Measurements from ENCODE around the gene ABCC9.

ABCC9 gene

GRCh38 chr12:21773263-21773741 is 167.9 kb downstream of the ABCC9 start:
- peak; percentile 45 for DNase-seq

GRCh38 chr12:21771311-21771710 is 169.9 kb downstream of the ABCC9 start:
- DNase-seq: no peak

DNA sequence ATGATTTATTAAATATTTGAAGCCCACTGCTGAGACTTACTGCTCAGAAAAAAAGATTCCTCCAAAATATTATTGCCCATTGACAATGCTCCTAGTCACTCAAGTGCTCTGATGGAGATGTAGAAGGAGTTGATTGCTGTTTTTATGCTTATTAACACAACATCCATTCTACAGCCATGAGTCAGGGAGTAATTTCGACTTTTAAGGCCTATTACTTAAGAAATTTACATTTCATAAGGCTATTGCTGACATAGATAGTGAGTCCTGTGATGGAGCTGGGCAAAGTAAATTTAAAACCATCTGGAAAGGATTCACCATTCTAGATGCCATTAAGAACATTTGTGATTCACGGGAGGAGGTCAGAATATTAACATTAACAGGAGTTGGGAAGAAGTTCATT is 171.9 kb downstream of the ABCC9 start:
- DNase-seq: no peak

DNA sequence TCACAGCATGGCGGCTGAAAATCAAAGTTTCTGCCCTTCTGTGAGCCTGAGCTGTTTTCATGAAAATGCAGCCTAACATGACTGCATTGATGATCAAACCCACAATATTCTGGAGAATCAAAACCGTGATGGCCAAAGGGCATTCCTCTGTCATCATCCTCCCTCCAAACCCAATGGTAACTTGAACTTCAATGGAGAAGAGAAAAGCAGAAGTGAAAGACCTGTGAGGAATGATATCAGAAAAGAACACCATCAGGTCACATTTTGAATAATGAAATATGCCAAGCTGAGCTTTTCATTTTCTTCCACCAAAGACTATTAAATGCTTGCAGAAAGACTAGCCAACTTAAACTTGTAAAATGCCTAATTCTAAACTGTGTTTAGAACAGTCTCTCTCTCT is 174.8 kb downstream of the ABCC9 start:
- no peak for DNase-seq

DNA sequence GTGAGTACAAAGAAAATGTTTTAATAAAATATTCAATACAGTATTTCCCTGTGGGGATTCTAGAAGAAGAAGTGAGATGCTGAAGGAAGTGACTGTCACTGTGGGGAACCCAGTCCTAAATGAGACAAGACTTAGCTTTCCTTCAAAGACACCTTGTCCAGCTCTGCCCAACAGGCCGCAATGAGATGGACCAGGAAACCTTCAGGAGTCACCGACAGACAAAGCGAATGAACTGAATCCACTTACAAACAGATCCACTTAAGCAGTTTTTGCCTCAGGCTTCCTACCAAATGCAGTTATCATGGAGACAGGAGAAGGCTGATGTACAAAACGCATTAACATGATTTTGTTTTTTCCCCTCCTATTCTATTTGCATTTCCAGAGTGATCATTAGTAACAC is 176.3 kb downstream of the ABCC9 start:
- DNase-seq: no peak

- no peak for DNase-seq
Measured at GRCh38 chr12:21764065-21764464, 177.2 kb downstream of the ABCC9 start.

DNA sequence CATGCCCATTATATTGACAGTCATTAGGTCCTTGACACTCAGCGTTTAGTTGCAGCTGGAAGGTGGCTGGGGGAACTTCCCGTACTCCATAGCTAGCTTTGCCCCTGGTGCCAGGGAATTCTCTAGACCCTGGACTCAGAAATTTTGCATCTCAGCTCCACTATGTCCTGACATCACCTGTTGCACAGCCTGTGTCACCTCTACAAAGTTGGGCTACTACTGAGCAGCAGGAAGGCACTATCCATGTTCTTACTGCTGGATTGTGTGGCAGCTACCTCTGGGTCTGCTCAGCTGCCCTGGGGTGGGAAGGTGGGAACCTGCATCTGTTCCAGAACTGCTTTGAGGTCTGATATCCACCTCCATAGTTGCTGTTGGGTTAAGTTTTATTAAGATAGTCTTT is 177.7 kb downstream of the ABCC9 start:
- DNase-seq: no peak

- no peak for DNase-seq
Measured at GRCh38 chr12:21759737-21760136, 181.5 kb downstream of the ABCC9 start.

DNA sequence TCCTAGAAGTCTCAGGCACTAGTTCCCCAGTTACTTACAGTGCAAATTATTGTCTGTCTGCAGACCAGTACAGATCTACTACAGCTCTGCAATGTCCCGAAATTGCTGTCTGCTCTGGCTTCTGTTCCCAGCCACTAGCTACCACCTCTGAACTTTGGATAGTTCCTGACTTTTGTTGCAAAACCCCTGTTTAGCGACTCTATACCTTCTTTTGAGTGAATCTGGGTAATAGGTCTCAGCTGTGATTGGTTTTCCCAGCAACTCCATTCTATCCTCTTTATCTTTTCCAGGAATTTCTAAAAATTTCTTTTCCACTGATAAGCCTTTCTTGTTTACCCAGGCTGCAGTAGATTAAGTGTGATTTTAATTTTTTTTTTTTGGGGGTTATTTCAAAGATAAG is 183.5 kb downstream of the ABCC9 start:
- DNase-seq: no peak

GRCh38 chr12:21756699-21757098 is 184.5 kb downstream of the ABCC9 start:
- DNase-seq: no peak

DNA sequence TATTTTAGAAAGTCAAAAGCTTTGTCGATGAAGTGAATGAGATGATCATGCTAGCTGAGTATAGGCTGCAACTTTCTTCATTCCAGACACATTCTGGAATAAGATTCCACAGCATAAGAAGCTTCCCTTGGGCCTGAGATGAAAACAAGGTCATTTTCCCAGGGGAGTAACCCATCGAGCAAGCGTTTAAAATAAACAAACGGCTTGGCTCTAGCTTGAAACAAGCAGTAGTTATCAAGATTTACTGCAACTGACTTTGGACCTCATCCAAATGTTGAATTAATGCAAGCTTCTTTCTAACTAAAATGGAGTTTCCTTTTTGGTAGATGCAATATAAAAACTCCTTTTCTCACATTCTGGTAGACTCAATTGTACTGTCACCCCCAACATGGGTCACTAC is 189.7 kb downstream of the ABCC9 start:
- no peak for DNase-seq
